CD4-positive, alpha-beta T cell treated with Interleukin-6 at 100 ng/mL for 8 hours (primary cell): Measurements from ENCODE around the gene IL20RB.

Experiments used
- DNase-seq: peaks from one replicate; pipeline ENCODE4 v3.0.0-alpha.2; 2020; ENCODE audit warnings: mixed read lengths, low spot score

IL20RB gene

GRCh38 chr3:137039570-137039969 is 81.8 kb downstream of the IL20RB start:
- no peak for DNase-seq

GRCh38 chr3:137041251-137041650 is 83.5 kb downstream of the IL20RB start:
- DNase-seq = no peak

GRCh38 chr3:137041686-137042085 is 83.9 kb downstream of the IL20RB start:
- no peak for DNase-seq

GRCh38 chr3:137046747-137047146 is 89.0 kb downstream of the IL20RB start:
- DNase-seq = no peak

GRCh38 chr3:137047240-137047639 is 89.5 kb downstream of the IL20RB start:
- DNase-seq = no peak

- no peak for DNase-seq
Measured at GRCh38 chr3:137050281-137050680, 92.5 kb downstream of the IL20RB start.

GRCh38 chr3:137052298-137052697 is 94.5 kb downstream of the IL20RB start:
- DNase-seq = no peak
